Motor neuron (in vitro differentiated cells): ENCODE measurements around the gene PRAMEF26. TPM values are rescaled to one million over a fixed set of nuclear protein-coding genes. Genes with fewer than 3 reads are reported as not detected.
"Not testable (repeated sequence)": the region's sequence is repeated elsewhere in the genome, so short reads cannot be mapped to it uniquely, and the experiment has no call there.

Source experiments
- ATAC-seq, 8 experiments: fragments of 200-7000 bp; cut with Tn5 transposase; replicated peaks in 6 of 8; 2 replicates each; pipeline ENCODE4 v1.8.0; 2021; ENCODE audit warnings: mild to moderate bottlenecking in 8 of 8, moderate library complexity in 8 of 8
- H3K27ac ChIP-seq, 2 donors: fragments of 250-450 bp; sonication (Bioruptor Pico); 2 replicates each; pipeline ENCODE4 v1.9.0; 2021; ENCODE audit warnings: antibody characterized with exemption in 2 of 2, mild to moderate bottlenecking in 2 of 2, moderate library complexity in 1 of 2
- H3K4me1 ChIP-seq, 2 donors: fragments of 250-450 bp; sonication (Bioruptor Pico); replicated peaks in 1 of 2; 2 replicates each; pipeline ENCODE4 v1.6.1; 2021; ENCODE audit warnings: antibody characterized with exemption in 2 of 2, mild to moderate bottlenecking in 2 of 2, moderate library complexity in 1 of 2
- H3K4me3 ChIP-seq, 5 donors: fragments of 250-450 bp; sonication (Bioruptor Pico); 2 replicates each; pipeline ENCODE4 v1.9.0; 2021; ENCODE audit warnings: antibody characterized with exemption in 5 of 5, mild to moderate bottlenecking in 5 of 5, moderate library complexity in 4 of 5
- WGBS, 10 experiments: fragments of 450-650 bp; shearing (Covaris generic); methylation state at CpG; one replicate each; pipeline ENCODE4 v1.0.0; 2022; 5-methylcytosine and 5-hydroxymethylcytosine counted together
- in situ Hi-C, 9 experiments: fragments of 400-800 bp; cut with MboI; loops; one replicate each; pipeline ENCODE4 v1.15.0; 2021; ENCODE audit warnings: low sequenced_read_pairs in 9 of 9, low pct_unique_long_range_greater_than_20kb in 2 of 9; ENCODE audit not compliant: unreplicated experiment in 9 of 9
- total RNA-seq, 8 experiments: library from RNA; unstranded; fragments of 300-600 nt; gene quantifications; 2 replicates each; pipeline versions ENCODE4 v1.2.3 to v1.2.4, GENCODE V29; 2022

The PRAMEF26 gene
- total RNA-seq: under 1 TPM in 1 of 8 experiments, not detected in 7; 1.00 TPM

GRCh38 chr1:13155909-13156308 is at the start of gene PRAMEF26:
Gene PRAMEF26 (minus strand): TSS chr1:13156009. CDS start chr1:13153095, 2,914 bp downstream.
- WGBS, 10 experiments: no CpG with 5 or more reads among the region's 5 CpGs
- H3K4me1 ChIP-seq, in situ Hi-C loops, ATAC-seq, H3K27ac ChIP-seq, H3K4me3 ChIP-seq: not testable (repeated sequence)

GRCh38 chr1:13201309-13201708 is 45.5 kb upstream of the PRAMEF26 start, which contains the start of gene PRAMEF13:
Gene PRAMEF13 (minus strand): TSS chr1:13201409. CDS start chr1:13199589, 1,820 bp downstream.
- no CpG with 5 or more reads among the region's 5 CpGs for WGBS, 10 experiments
- in situ Hi-C loops, H3K27ac ChIP-seq, H3K4me1 ChIP-seq, H3K4me3 ChIP-seq, ATAC-seq: not testable (repeated sequence)

GRCh38 chr1:13171548-13171947 is 15.7 kb upstream of the PRAMEF26 start, which contains the start of gene PRAMEF9:
Gene PRAMEF9 (plus strand): TSS chr1:13171848. CDS start chr1:13175281, 3,433 bp downstream.
- H3K27ac ChIP-seq, ATAC-seq, H3K4me3 ChIP-seq, in situ Hi-C loops, H3K4me1 ChIP-seq: not testable (repeated sequence)
- WGBS, 10 experiments: 33 to 100% (median 56%) methylated on average over 1 of the region's 2 CpGs; no CpG with 5 or more reads in 5 of the 10 experiments

GRCh38 chr1:13165531-13165930 is 9.7 kb upstream of the PRAMEF26 start, which contains the start of gene HNRNPCL4:
Gene HNRNPCL4 (minus strand): TSS chr1:13165631. CDS start chr1:13165467, 164 bp downstream.
- in situ Hi-C loops, H3K4me3 ChIP-seq, H3K4me1 ChIP-seq, ATAC-seq, H3K27ac ChIP-seq: not testable (repeated sequence)
- no CpG with 5 or more reads among the region's 8 CpGs for WGBS, 10 experiments

- in situ Hi-C loops, H3K4me3 ChIP-seq, H3K27ac ChIP-seq, ATAC-seq, H3K4me1 ChIP-seq: not testable (repeated sequence)
- 29 to 87% (median 60%) methylated on average over 1 to 6 of the region's 6 CpGs; no CpG with 5 or more reads in 3 of the 10 experiments for WGBS, 10 experiments
Measured at GRCh38 chr1:13116754-13117153, 39.1 kb downstream of the PRAMEF26 start, which contains the start of gene HNRNPCL2. Gene HNRNPCL2 (minus strand): TSS chr1:13116854. CDS start chr1:13116400, 454 bp downstream.

Other genes starting within 250 kb of the PRAMEF26 start
- gene PRAMEF7, start 239.4 kb downstream of the PRAMEF26 start, total RNA-seq: not detected
- under 1 TPM in 2 of 8 experiments, not detected in 6; 0.17 to 0.38 TPM for gene PRAMEF6, start 208.4 kb downstream of the PRAMEF26 start, total RNA-seq
- under 1 TPM in 2 of 8 experiments, not detected in 6; 0.14 to 0.19 TPM for gene PRAMEF27, start 99.4 kb downstream of the PRAMEF26 start, total RNA-seq
- gene HNRNPCL3, start 95.2 kb downstream of the PRAMEF26 start, total RNA-seq: under 1 TPM in 2 of 8 experiments, not detected in 6; 0.32 to 0.71 TPM
- gene PRAMEF25, start 85.2 kb downstream of the PRAMEF26 start, total RNA-seq: under 1 TPM in 1 of 8 experiments, not detected in 7; 0.13 TPM
- under 1 TPM in 3 of 8 experiments, not detected in 5; 0.18 to 0.38 (median 0.25) TPM for gene HNRNPCL2, start 39.2 kb downstream of the PRAMEF26 start, total RNA-seq
- gene HNRNPCL4, start 9.6 kb upstream of the PRAMEF26 start, total RNA-seq: under 1 TPM in 1 of 8 experiments, not detected in 7; 0.42 TPM
- under 1 TPM in 4 of 8 experiments, not detected in 4; 0.05 to 0.47 (median 0.13) TPM for gene PRAMEF9, start 15.8 kb upstream of the PRAMEF26 start, total RNA-seq
- gene PRAMEF13, start 45.4 kb upstream of the PRAMEF26 start, total RNA-seq: under 1 TPM in 2 of 8 experiments, not detected in 6; 0.25 to 0.62 TPM
- gene PRAMEF18, start 70.1 kb upstream of the PRAMEF26 start, total RNA-seq: under 1 TPM in 2 of 8 experiments, not detected in 6; 0.21 to 0.90 TPM
- gene PRAMEF5, start 98.2 kb upstream of the PRAMEF26 start, total RNA-seq: not detected
- gene PRAMEF8, start 129.1 kb upstream of the PRAMEF26 start, total RNA-seq: under 1 TPM in 3 of 8 experiments, not detected in 5; 0.20 to 0.71 (median 0.33) TPM
- gene PRAMEF33, start 147.5 kb upstream of the PRAMEF26 start, total RNA-seq: under 1 TPM in 1 of 8 experiments, not detected in 7; 0.13 TPM
- gene PRAMEF15, start 159.6 kb upstream of the PRAMEF26 start, total RNA-seq: under 1 TPM in 2 of 8 experiments, not detected in 6; 0.13 to 0.19 TPM
- gene PRAMEF14, start 191.1 kb upstream of the PRAMEF26 start, total RNA-seq: 1 to 10 TPM in 1 of 8 experiments, under 1 TPM in 1, not detected in 6; 0.33 to 1.0 TPM
- under 1 TPM in 3 of 8 experiments, not detected in 5; 0.13 to 0.20 (median 0.19) TPM for gene PRAMEF19, start 215.9 kb upstream of the PRAMEF26 start, total RNA-seq
- under 1 TPM in 3 of 8 experiments, not detected in 5; 0.18 to 0.38 (median 0.20) TPM for gene PRAMEF17, start 233.6 kb upstream of the PRAMEF26 start, total RNA-seq